ENCODE data around the gene ACTL10. TPM values are rescaled to one million over a fixed set of nuclear protein-coding genes. Genes with fewer than 3 reads are reported as not detected.

ACTL10 gene
- total RNA-seq, 1 experiment from 2014 or later, result 1.3 TPM

- TF ChIP-seq HMGXB4 (CRISPR knock-in tag; IDR thresholded peaks at IDR 0.05), result 0 out of 2 replicates have a peak, but pooled peaks have one; percentile 38
- TF ChIP-seq NR3C1 (CRISPR knock-in tag; conservative IDR thresholded peaks at IDR 0.05; ENCODE audit: low read depth), result no peak
- no peak for TF ChIP-seq SMAD4 (CRISPR knock-in tag; IDR thresholded peaks at IDR 0.05)
- peak; percentile 73 for TF ChIP-seq ETV6 (CRISPR knock-in tag; IDR thresholded peaks at IDR 0.05)
- TF ChIP-seq TEAD4 (CRISPR knock-in tag; IDR thresholded peaks at IDR 0.05), result no peak
- TF ChIP-seq, protein P1, sequence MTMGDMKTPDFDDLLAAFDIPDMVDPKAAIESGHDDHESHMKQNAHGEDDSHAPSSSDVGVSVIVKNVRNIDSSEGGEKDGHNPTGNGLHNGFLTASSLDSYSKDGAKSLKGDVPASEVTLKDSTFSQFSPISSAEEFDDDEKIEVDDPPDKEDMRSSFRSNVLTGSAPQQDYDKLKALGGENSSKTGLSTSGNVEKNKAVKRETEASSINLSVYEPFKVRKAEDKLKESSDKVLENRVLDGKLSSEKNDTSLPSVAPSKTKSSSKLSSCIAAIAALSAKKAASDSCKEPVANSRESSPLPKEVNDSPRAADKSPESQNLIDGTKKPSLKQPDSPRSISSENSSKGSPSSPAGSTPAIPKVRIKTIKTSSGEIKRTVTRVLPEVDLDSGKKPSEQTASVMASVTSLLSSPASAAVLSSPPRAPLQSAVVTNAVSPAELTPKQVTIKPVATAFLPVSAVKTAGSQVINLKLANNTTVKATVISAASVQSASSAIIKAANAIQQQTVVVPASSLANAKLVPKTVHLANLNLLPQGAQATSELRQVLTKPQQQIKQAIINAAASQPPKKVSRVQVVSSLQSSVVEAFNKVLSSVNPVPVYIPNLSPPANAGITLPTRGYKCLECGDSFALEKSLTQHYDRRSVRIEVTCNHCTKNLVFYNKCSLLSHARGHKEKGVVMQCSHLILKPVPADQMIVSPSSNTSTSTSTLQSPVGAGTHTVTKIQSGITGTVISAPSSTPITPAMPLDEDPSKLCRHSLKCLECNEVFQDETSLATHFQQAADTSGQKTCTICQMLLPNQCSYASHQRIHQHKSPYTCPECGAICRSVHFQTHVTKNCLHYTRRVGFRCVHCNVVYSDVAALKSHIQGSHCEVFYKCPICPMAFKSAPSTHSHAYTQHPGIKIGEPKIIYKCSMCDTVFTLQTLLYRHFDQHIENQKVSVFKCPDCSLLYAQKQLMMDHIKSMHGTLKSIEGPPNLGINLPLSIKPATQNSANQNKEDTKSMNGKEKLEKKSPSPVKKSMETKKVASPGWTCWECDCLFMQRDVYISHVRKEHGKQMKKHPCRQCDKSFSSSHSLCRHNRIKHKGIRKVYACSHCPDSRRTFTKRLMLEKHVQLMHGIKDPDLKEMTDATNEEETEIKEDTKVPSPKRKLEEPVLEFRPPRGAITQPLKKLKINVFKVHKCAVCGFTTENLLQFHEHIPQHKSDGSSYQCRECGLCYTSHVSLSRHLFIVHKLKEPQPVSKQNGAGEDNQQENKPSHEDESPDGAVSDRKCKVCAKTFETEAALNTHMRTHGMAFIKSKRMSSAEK (CRISPR knock-in tag; IDR thresholded peaks at IDR 0.05; ENCODE audit: borderline replicate concordance), result no peak
- no peak for TF ChIP-seq TCF7 (CRISPR knock-in tag; IDR thresholded peaks at IDR 0.05; ENCODE audit: low read depth)
- no peak for TF ChIP-seq ZNF138 (CRISPR knock-in tag; conservative IDR thresholded peaks at IDR 0.05)
- no peak for TF ChIP-seq CREB1 (CRISPR knock-in tag; IDR thresholded peaks at IDR 0.05)
- TF ChIP-seq ZNF423 (CRISPR knock-in tag; IDR thresholded peaks at IDR 0.05), result no peak
- TF ChIP-seq ZNF396 (CRISPR knock-in tag; IDR thresholded peaks at IDR 0.05; ENCODE audit: borderline replicate concordance), result no peak
- no peak for TF ChIP-seq ELF4 (CRISPR knock-in tag; IDR thresholded peaks at IDR 0.05; ENCODE audit: low read depth)
- TF ChIP-seq ESRRA (CRISPR knock-in tag; IDR thresholded peaks at IDR 0.05; ENCODE audit: borderline replicate concordance), result no peak
- TF ChIP-seq, protein P2, sequence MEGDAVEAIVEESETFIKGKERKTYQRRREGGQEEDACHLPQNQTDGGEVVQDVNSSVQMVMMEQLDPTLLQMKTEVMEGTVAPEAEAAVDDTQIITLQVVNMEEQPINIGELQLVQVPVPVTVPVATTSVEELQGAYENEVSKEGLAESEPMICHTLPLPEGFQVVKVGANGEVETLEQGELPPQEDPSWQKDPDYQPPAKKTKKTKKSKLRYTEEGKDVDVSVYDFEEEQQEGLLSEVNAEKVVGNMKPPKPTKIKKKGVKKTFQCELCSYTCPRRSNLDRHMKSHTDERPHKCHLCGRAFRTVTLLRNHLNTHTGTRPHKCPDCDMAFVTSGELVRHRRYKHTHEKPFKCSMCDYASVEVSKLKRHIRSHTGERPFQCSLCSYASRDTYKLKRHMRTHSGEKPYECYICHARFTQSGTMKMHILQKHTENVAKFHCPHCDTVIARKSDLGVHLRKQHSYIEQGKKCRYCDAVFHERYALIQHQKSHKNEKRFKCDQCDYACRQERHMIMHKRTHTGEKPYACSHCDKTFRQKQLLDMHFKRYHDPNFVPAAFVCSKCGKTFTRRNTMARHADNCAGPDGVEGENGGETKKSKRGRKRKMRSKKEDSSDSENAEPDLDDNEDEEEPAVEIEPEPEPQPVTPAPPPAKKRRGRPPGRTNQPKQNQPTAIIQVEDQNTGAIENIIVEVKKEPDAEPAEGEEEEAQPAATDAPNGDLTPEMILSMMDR (IDR thresholded peaks at IDR 0.05), result no peak
- TF ChIP-seq FOXP1 (CRISPR knock-in tag; IDR thresholded peaks at IDR 0.05; ENCODE audit: borderline replicate concordance), result 0 out of 2 replicates have a peak, but pooled peaks have one; percentile 55
- TF ChIP-seq ZNF232 (CRISPR knock-in tag; IDR thresholded peaks at IDR 0.05), result peak; percentile 83; the same call in 1 of the 2 replicates
- peak; percentile 72; the same call in 1 of the 2 replicates for TF ChIP-seq E2F4 (CRISPR knock-in tag; IDR thresholded peaks at IDR 0.05; ENCODE audit: borderline replicate concordance, low read depth)
- TF ChIP-seq PRRX2 (CRISPR knock-in tag; IDR thresholded peaks at IDR 0.05), result no peak
- no peak for TF ChIP-seq NR2C2 (CRISPR knock-in tag; IDR thresholded peaks at IDR 0.05)
- no peak for TF ChIP-seq ZNF416 (CRISPR knock-in tag; IDR thresholded peaks at IDR 0.05)
- no peak for TF ChIP-seq NR1H2 (CRISPR knock-in tag; IDR thresholded peaks at IDR 0.05)
- no peak for TF ChIP-seq MLX (CRISPR knock-in tag; IDR thresholded peaks at IDR 0.05)
- peak; percentile 82; the same call in 1 of the 2 replicates for TF ChIP-seq PREB (CRISPR knock-in tag; IDR thresholded peaks at IDR 0.05; ENCODE audit: borderline replicate concordance)
Measured at GRCh38 chr20:33686100-33686983, 19.6 kb downstream of the ACTL10 start, which contains the start of gene E2F1 (continued).

All from WTC11 (cell line).